GM11168 (cell line): ENCODE measurements around the gene ACER3.
"Not testable (repeated sequence)": the region's sequence is repeated elsewhere in the genome, so short reads cannot be mapped to it uniquely, and the experiment has no call there.

Source experiments
- in situ Hi-C: fragments of 300-500 bp; cut with MboI; formaldehyde crosslinking; loops from one replicate; pipeline ENCODE4 v1.12.0; 2022; ENCODE audit warnings: low sequenced_read_pairs; ENCODE audit not compliant: unreplicated experiment

Gene ACER3

DNA sequence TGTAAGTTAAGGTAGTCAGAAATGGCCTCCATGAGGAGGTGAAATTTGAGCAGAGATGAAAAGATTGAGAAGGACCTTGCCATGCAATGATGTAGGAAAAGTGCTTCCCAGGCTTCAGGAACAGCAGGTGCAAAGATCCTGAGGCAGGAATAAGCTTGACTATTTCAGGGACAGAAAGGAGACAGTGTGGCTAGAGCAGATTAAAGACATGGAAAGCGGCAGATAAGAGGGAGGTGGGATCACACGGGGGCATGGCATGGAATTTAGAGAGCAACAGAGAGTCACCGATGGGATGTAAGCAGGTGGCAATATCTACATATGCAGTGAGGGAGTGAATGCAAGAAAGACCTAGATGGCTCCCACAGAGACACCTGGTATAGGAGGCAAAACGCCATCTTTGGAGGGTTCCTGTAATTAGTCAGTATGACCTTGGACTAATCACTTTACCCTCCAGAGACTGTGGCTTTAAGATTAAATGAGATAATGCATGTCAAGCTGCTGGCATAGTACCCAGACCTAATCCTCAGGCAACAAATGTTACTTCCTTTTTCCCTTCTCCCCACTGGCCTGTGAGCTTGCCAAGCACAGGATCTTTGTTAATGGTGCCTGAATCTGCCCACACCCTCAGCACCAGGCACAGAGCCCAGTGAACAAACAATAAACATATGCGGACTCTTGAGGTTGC, 24.6 kb upstream of the ACER3 start:
- in situ Hi-C loops = no loop called here

DNA sequence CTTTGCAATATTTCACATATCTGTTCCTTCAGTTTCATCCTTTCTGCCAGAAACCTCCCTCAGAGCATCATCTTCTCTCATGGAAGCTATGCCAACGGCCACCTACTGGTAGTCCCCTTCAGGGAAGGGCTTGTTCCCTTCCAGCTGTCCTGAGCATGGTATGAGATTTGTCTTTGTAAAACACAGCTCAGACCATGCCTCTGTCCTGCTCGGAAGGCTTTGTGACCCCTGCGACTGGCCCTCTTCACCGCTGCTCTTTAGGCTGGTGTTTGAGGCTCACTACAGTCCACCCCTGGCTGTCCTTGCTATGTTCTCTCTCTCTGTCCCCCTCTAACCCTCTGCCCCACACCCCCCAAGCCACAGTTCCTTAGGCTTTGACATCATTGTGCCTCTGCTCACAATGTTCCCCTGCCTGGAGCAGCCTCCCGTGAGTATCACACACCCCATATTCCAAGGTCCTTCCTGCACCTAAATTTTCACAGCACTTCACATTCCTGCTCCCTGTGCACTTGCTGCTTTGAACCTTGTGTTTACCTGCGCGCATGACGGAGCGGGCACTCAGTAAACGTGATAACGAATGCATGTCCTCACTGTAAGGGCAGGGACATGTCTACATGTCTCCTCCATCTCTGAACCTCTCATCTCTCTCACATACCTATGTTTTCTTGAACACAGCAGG, 24.0 kb upstream of the ACER3 start:
- in situ Hi-C loops = no loop called here

DNA sequence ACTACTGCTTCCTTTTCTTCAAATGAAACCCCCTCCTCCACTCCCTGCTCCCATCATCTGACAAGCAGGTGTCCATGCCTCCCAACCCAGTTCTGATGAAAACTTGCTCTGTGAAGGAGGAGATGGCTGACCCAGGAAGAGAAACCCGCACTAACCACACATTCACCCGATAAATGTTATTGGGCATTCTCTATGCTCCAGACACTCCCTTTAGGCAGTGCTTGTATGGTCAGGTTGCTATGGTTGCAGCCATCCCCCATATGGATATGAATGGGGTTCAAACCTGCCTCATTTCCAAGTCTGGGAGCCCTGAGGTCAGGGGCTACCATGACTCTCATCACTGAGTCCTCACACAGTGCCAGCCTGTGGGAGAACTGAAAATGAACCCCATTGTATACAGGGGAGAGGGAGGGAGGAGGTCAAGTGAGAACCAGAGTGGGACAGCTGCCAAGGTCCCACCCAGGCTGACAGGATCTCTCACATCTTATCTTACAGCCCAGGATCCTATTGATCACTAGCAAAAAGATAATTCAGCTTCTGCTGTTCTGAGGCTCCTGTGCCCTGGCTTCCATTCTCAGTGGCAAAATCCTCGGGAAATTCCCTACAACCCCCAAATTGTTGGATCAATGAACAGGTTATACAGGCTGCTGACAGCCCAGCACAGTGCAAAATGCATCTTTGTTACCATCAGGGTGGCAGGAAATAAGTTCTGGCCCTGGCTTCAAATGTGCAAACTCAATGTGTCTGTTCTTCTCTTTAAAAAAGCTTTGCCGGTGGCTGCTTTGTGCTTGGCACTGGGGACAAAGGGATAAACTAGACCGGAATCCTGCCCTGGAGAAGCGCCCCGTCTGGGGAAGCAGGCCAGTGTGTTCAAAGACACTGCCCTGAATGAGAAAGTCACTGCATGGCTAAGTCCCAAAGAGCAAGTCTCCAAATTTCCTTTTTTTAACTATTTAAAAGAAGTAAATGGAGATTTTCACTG, 22.7 kb upstream of the ACER3 start:
- in situ Hi-C loops = no loop called here

DNA sequence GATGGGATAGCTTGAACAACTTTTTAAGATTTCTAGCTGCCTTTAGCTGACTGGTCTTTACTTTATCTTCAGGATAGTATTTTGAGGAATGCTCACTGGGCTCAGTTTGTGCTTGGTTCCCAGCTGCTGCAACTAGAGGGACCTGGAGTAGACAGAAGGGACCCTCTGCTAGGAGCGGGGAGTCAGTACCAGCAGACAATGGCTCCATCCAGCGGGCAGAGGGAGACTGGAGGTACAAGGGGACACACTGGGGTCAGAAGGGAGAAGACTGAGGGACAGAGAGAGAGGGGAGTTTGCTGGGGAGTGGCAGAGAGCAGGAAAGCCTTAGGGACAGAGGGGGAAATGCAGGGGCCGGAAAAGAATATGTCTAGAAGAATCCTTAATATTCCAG, 22.0 kb upstream of the ACER3 start:
- in situ Hi-C loops = no loop called here

DNA sequence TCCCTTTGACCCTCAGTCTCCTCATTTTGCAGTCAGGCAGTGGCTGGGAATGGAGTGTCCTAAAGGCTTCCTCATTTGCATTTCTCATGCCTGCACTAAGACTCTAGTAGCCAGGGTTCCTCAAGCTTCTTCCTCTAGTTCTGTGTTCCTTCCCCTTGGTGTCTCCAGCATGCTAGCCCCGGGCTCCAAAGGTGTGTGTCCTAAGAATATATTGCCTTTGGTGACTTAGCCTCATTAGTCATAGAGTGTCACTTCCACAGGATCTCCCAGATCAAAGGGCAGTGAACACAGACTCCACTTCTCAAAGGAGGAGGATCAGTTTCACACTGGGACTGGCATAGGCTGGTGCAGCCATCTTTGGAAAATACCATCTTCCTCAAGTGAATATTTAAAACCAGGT, 21.4 kb upstream of the ACER3 start:
- in situ Hi-C loops = no loop called here

DNA sequence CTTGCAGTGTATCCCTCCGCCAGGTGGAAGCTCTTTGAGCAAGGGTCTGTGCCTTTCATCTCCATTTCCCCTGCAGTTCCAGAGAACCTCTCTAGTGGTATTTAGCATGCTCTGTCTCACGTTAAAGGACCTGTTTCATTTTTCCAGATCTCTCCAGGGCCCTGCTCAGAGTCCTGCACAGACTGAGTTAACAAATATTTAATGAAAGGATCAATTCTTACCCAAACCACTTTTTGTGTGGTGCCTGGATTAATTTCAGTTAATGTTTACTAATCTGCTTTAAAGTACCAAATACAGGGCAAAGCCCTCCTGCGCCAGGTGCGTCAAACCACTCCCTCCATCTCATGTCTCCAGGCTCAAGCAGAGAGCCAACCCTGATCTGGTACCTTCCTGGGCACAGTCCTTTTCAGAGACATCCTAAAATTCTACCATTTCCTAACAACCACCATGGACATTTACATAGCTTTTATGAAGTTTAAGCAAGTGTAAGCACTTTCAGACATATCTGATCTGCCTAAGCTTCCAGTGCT, 18.7 kb upstream of the ACER3 start:
- in situ Hi-C loops = no loop called here

DNA sequence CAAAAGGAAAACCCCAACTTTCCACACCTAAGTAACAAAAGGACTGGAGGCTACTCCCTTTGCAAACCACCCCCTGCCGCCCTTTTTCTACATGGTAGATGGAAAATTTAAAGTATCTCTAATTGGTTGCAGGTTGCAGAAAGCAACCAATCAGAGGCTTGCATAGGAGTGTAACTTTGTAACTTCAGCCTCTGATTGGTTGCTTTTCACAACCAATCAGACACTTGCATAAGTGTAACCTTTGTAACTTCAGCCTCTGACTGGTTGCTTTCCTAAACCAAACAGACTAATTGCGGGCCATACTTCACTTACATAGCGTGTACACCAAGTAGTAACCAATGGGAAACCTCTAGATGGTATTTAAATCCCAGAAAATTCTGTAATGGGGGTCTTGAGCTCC, 16.8 kb upstream of the ACER3 start:
- in situ Hi-C loops = no loop called here

DNA sequence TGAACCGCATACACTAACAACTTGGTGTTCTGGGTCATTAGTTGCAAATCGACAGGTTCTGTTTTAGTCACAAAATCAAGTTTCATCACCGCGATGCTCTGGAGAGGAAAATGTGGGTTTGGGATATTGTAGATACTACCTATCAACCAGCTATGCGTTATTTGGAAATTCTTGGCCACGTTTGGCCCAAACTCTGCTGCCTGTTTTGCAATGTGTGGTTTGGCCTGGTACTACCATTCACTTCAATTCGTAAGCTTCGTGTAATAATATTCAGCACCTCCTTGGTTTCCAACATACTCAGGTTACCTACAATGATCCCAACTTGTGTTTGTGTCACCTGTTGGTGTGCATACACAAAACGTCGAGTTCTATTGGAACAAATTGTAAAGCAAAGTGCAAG, 16.2 kb upstream of the ACER3 start:
- in situ Hi-C loops = no loop called here

DNA sequence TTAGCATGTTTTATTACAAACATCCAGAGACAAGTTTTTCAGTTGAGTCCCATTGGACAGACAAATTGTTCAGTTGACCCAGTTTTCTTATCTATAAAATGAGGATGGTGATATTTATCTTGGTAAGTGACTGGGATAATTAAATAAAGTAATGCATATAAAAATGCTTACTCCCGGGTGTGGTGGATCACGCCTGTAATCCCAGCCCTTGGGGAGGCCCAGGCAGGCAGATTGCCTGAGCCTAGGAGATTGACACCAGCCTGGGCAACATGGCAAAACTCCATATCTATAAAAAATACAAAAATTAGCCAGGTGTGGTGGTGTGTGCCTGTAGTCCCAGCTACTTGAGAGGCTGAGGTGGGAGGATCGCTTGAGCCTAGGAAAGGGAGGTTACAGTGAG, 15.6 kb upstream of the ACER3 start:
- in situ Hi-C loops = no loop called here

DNA sequence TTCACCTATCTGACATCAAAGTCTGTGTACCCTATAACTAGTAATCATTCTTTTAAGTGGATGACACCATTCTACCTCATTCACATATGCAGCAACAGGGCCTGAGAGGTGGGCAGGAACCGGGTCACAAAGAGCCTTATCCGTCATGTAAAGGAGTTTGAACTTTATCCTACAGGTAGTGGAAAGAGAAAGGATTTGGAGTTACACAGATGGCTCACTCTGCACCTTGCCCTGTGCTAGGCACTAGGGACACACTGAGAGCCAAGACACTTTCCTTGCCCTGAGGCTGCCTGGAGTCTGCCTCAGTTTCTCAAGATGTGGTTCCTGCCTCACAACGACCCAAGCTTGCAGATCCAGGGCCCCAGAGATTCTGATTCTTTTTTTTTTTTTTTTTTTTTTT, 14.3 kb upstream of the ACER3 start:
- in situ Hi-C loops = no loop called here

DNA sequence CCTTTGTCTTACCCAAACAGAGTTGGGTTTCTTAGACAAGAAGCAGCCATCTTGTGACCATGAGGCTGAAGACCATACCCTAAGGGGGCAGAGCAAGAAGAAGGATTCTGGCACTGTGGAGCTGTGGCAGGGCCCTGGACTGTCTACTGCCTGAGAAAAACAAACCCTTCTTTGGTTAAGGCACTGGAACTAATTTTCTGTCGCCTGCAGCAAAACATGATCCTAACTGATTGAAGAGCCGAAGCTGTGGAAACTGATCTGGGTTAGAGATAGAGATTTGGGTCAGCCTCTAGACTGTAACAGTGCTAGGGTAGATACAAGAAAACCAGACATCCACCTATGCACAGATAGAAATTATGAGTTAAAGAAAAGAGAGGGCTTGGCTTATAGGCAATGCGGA, 11.3 kb upstream of the ACER3 start:
- in situ Hi-C loops = no loop called here

DNA sequence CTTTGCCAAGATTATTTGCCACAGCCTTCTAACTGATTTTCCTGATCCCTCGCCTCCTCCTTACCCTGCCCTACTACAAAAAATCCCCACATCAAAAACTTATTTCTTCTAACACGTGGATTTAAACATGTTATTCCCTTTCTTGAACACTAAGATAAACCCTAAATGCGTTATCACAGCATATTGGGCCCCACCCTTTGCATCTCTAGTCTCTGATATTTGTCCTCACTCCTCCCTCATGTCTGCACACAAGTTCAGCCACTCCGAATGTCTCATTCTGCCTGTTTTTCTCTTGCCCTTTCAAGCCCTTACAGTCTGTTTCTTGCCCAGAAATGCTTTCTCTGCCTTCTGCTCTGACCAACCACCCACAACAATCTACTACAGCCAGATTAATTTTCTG, 10.6 kb upstream of the ACER3 start:
- in situ Hi-C loops = no loop called here

DNA sequence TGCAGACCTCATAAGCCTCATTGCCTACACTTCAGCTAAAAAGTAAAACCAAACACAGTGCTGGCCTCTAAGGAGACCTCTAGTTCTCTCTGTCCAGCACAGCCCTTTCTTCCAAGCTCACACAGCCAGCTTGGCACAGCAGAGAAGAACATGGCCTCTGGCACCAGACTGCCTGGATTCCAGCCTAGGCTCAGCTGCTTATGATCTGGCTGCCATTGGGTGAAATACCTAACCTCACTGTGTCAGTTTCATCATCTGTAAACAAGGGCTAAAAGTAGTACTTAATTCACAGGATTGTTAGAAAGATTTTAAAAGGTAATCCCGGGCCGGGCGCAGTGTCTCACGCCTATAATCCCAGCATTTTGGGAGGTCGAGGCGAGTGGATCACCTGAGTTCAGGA, 9.9 kb upstream of the ACER3 start:
- in situ Hi-C loops = no loop called here

DNA sequence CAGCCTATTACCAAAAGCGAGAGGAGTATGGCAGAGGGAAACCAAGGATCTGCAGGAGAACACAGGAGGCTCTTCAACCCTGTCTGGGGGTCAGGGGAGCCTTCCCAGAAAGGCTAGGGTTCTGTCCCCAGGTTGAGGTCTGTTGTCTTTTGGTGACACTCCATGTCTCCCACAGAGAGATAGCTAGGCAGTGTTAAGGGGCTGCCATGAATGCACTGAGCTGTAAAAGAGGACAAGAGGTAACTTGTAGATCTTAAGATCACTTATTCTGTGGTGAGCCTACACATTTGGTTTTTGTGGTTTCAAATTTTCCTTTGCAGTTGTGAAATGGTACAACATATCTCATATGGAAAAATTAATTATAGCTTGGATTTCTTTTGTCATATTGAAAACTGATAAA, 6.0 kb upstream of the ACER3 start:
- in situ Hi-C loops = no loop called here

DNA sequence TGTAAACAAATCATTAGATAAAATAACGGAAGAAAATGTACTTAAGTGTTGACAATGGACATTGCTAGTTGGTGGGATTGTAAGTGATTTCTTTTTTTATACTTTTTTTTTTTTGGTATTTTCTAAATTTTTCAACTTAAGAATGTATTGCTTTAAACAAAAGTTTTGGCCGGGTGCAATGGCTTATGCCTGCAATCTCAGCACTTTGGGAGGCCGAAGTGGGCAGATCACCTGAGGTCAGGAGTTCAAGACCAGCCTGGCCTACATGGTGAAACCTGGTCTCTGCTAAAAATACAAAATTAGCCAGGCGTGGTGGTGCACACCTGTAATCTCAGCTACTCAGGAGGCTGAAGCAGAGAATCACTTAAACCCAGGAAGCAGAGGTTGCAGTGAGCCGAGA, 5.0 kb upstream of the ACER3 start:
- in situ Hi-C loops = not testable (repeated sequence)

DNA sequence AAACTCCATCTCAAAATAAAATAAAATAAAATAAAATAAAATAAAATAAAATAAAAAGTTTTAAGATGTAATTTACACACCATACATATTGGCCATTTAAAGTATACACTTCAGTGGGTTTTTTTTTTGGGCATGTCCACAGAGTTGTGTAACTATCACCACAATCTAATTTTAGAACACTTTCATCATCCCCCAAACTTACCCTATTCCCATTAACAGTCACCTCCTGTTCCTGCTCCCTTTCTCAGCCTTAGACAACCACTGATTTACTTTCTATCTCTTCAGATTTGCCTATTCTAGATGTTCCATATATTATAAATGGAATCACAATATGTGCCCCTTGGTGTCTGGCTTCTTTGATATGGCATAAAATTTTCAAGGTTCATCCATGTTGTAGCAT, 4.6 kb upstream of the ACER3 start:
- in situ Hi-C loops = no loop called here

DNA sequence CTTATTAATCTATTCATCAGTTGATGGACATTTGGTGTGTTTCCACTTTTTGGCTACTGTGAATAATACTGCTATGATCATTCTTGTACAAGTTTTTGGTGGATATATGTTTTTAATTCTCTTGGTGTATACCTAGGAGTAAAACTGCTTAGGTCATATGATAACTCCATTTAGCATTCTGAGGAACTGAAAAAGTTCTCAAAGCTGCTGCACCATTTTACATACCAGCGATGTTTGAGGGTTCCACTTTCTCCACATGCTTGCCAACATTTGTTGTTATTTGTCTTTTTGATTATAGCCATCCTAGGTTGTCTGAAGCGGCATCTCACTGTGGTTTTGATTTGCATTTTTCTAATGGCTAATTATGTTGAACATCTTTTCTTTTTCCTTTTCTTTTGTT, 4.1 kb upstream of the ACER3 start:
- in situ Hi-C loops = no loop called here

DNA sequence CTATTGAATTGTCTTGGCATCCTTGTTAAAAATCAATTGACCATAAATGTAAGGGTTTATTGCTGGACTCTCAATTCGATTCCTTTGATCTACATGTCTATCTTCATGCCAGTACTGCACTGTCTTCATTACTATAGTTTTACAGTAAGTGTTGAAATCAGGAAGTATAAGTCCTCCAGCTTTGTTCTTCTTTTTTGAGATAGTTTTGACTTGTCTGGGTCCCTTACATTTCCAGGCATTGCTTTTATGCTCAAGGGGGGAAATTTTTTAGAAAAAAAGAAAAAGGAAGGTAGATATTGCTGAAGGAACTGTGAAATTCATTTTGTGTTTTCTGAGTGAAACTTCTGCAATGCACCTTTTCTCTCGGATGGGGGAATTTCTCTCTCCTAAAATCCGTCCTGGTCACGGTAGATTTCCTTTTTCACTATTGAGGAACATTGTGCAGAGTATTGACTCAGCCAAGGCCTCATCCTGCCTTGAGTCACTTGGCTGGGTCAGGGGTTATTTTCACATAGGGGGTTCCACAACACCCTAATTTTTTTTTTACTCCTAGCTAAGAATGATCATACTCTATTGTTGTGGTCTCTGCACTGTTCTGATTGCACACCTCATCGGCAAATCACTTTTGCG, 2.8 kb upstream of the ACER3 start:
- in situ Hi-C loops = no loop called here

DNA sequence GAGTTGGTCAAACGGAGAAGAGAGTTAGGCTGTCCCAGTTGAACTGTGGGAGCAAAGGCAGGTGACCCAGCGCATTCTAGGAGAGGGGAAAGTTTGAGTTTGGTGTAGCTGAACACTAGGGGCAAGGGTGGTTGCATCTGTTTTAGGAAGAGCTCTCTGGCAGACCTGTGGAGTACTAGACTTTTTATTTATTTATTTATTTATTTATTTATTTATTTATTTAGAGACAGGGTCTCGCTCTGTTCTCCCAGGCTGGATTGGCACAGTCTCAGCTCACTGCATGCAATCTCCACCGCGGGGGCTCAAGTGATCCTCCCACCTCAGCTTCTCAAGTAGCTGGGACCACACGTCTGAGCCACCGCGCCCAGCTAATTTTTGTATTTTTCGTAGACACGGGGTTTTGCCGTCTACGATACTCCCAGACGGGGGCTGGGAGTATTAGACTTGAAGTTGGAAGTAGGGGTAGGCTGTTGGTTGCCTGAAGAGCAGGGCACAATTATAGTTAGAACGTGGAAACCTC, 950 bp upstream of the ACER3 start:
- in situ Hi-C loops = no loop called here

DNA sequence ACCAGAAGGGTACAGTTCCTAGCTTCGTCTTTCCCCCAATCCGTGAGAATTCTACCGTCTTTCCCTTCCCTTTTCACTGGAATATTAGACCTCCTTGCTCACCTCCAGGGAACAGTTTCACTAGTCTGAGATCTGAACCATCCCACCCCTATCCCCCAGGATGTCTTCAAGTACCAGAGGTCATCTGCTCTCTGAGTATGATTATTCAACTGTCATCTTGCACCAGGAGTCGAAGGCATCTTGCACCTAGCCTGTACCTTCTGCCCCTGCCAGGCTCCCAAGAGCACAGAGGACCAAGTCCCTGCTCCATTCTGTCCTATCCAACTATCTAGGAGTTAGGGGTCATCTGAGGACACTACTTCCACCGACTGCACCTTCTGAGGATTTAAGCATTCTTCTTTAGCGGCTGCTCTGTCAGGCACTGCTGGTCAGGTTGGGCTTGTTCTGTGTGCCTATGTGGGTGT, 804 bp downstream of the ACER3 start:
- in situ Hi-C loops = no loop called here
